IMR-90 (cell line): ENCODE data around the gene MYLK4.

Source experiments
- BHLHE40 ChIP-seq: fragments of 150-350 bp; IDR thresholded peaks from 2 replicates; pipeline ENCODE4 v1.6.1; 2016; ENCODE audit warnings: mild to moderate bottlenecking, low read depth, low read length
- CEBPB ChIP-seq: IDR thresholded peaks from 2 replicates; pipeline ENCODE4 v1.6.1; 2012; ENCODE audit warnings: low read depth, low read length, improper control_type of control experiment
- CHD1 ChIP-seq: IDR thresholded peaks from 2 replicates; pipeline ENCODE4 v1.6.1; 2012; ENCODE audit warnings: low read depth, low read length, improper control_type of control experiment
- CTCF ChIP-seq: conservative IDR thresholded peaks from 2 replicates; pipeline ENCODE4 v1.5.1; 2012; ENCODE audit warnings: mild to moderate bottlenecking, low read depth, low read length, improper control_type of control experiment
- FOS ChIP-seq: fragments of 150-350 bp; IDR thresholded peaks from 2 replicates; pipeline ENCODE4 v1.6.1; 2016; ENCODE audit warnings: low read depth, low read length
- MXI1 ChIP-seq: IDR thresholded peaks from 2 replicates; pipeline ENCODE4 v1.6.1; 2012; ENCODE audit warnings: low read depth, mild to moderate bottlenecking, low read length, moderate library complexity, borderline replicate concordance
- NFE2L2 ChIP-seq: fragments of 150-350 bp; IDR thresholded peaks from 2 replicates; pipeline ENCODE4 v1.6.1; 2016; ENCODE audit warnings: low read depth, mild to moderate bottlenecking, low read length
- POLR2A ChIP-seq: IDR thresholded peaks from 2 replicates; pipeline ENCODE4 v1.6.1; 2012; ENCODE audit warnings: mild to moderate bottlenecking, low read depth, low read length
- RAD21 ChIP-seq: IDR thresholded peaks from 2 replicates; pipeline ENCODE4 v1.6.1; 2012; ENCODE audit warnings: low read length, improper control_type of control experiment
- SMC3 ChIP-seq: fragments of 150-350 bp; IDR thresholded peaks from 2 replicates; pipeline ENCODE4 v1.6.1; 2016; ENCODE audit warnings: low read depth, mild to moderate bottlenecking, antibody characterized with exemption, low read length, moderate library complexity
- TF ChIP-seq, protein P1 (sequence below): fragments of 150-350 bp; IDR thresholded peaks from 2 replicates; pipeline ENCODE4 v1.6.1; 2017; ENCODE audit warnings: mild to moderate bottlenecking, antibody characterized with exemption, low read length, low read depth

- TF ChIP-seq CTCF, result no peak
- TF ChIP-seq POLR2A, result no peak
- TF ChIP-seq NFE2L2, result no peak
- no peak for TF ChIP-seq RAD21
- no peak for TF ChIP-seq CHD1
- TF ChIP-seq CEBPB, result no peak
- TF ChIP-seq BHLHE40, result no peak
- TF ChIP-seq, protein P1, sequence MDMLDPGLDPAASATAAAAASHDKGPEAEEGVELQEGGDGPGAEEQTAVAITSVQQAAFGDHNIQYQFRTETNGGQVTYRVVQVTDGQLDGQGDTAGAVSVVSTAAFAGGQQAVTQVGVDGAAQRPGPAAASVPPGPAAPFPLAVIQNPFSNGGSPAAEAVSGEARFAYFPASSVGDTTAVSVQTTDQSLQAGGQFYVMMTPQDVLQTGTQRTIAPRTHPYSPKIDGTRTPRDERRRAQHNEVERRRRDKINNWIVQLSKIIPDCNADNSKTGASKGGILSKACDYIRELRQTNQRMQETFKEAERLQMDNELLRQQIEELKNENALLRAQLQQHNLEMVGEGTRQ, result no peak
- TF ChIP-seq MXI1, result no peak
- no peak for TF ChIP-seq SMC3
- no peak for TF ChIP-seq FOS
These were observed 25.2 kb downstream of the MYLK4 start for GRCh38 chr6:2725364-2725988.
